ENCODE data around the gene TXNDC17. TPM values are rescaled to one million over a fixed set of nuclear protein-coding genes. Genes with fewer than 3 reads are reported as not detected.

The TXNDC17 gene
- total and polyA plus RNA-seq, 2 of the 4 experiments (the other 2 are of a cell fraction), result 45.0 to 494 TPM

DNA sequence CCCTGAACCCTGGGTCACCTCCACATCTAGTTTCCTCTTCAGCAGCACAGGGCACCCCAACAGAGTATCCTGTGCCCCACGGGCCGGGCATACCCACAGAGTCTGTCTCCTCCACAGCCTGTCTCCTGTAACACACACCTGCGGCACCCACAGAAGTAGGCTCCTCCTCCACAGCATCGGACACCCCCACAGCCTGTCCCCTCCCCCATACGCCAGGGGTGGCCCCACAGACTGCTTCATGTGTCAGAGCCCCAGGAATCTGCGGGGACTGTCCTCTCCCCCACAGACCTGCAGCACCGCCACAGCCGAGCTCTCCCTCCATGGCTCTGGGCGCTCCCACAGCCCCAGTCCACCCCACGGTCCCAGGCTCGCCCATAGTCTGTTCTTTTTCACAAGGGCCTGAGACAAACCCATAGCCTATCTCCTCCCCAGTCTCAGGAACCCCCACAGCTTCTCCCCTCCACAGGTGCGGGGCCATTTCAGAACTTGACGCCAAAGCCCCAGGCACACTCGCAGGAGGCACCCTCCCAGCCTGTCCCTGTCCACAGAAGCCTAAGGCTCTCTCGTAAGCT lies 1.8 kb upstream of the TXNDC17 start:
- TF ChIP-seq SMC3 (IDR thresholded peaks at IDR 0.05; ENCODE audit: low read depth, low read length) (no peak), FOS (IDR thresholded peaks at IDR 0.05; ENCODE audit: low read depth, low read length) (no peak), RAD21 (IDR thresholded peaks at IDR 0.05; ENCODE audit: low read length) (no peak), CHD1 (IDR thresholded peaks at IDR 0.05; ENCODE audit: low read depth, low read length) (no peak), RCOR1 (IDR thresholded peaks at IDR 0.05; ENCODE audit: insufficient replicate concordance, low read length) (no peak), MXI1 (IDR thresholded peaks at IDR 0.05; ENCODE audit: borderline replicate concordance, low read depth, low read length) (no peak), CTCF (conservative IDR thresholded peaks at IDR 0.05; ENCODE audit: low read depth, low read length) (no peak), MAZ (IDR thresholded peaks at IDR 0.05; ENCODE audit: borderline replicate concordance, low read depth, low read length) (no peak), CEBPB (IDR thresholded peaks at IDR 0.05; ENCODE audit: low read depth, low read length) (no peak), NFE2L2 (IDR thresholded peaks at IDR 0.05; ENCODE audit: low read depth, low read length) (no peak)
- dilution Hi-C loops (cut with HindIII; ENCODE audit: low sequenced_read_pairs, unreplicated experiment) (no loop called here), in situ Hi-C loops (cut with MboI; ENCODE audit: low sequenced_read_pairs) (no loop called here), intact Hi-C loops (cut with micrococcal nuclease) (no loop called here)
- Histone ChIP-seq H2AK9ac (replicated peaks; ENCODE audit: low read depth, low read length, poor library complexity) (peak overlapping the region; percentile 94), H3K4me2 (ENCODE audit: low read depth, low read length) (peak overlapping the region; percentile 81), H3K4ac (ENCODE audit: low read depth, low read length) (peak overlapping the region; percentile 73), H2BK15ac (ENCODE audit: low read depth, low read length) (no peak overlapping the region), H4K91ac (ENCODE audit: insufficient read depth, low read depth, low read length) (no peak overlapping the region), H3K79me1 (ENCODE audit: low read depth in 1 of 2, low read length in 2 of 2) (peaks cover 9 to 75% of the 10 kb centered on the region in 2 experiments), H3K9ac (ENCODE audit: low read depth, low read length) (peak overlapping the region; percentile 94), H2BK5ac (ENCODE audit: low read depth, low read length, poor library complexity, severe bottlenecking) (no peak overlapping the region), H3K18ac (ENCODE audit: low read depth, low read length) (no peak overlapping the region), H2BK20ac (ENCODE audit: low read depth, low read length) (no peak overlapping the region), H4K20me1 (ENCODE audit: insufficient read depth, low read length) (no peaks in the 10 kb centered on the region; the same call in 1 of the 2 replicates), H3K9me1 (ENCODE audit: insufficient read depth, low read length) (0 out of 2 replicates have a peak, but pooled peaks cover 5% of the 10 kb centered on the region), H3K4me3 (ENCODE audit: insufficient read depth, low read depth, low read length) (peak overlapping the region; percentile 81), H3K27ac (ENCODE audit: insufficient read depth, low read length) (peak overlapping the region; percentile 15; the same call in 1 of the 2 replicates), H4K8ac (ENCODE audit: low read depth in 2 of 2, low read length in 2 of 2) (no peak overlapping the region), H3K23ac (ENCODE audit: low read depth, low read length) (0 out of 2 replicates have a peak overlapping the region, but pooled peaks have one; percentile 89), H3K27me3 (ENCODE audit: control insufficient read depth, insufficient read depth, low read length) (no peaks in the 10 kb centered on the region), H4K5ac (ENCODE audit: low read depth, low read length) (no peak overlapping the region), H3K4me1 (ENCODE audit: control insufficient read depth, insufficient read depth, low read length) (peaks cover 9% of the 10 kb centered on the region), H3K9me3 (ENCODE audit: control insufficient read depth, insufficient read depth, low read length) (no peaks in the 10 kb centered on the region), H3K36me3 (ENCODE audit: control insufficient read depth, insufficient read depth, low read length) (peaks cover 4% of the 10 kb centered on the region), H2AFZ (replicated peaks; ENCODE audit: low read length, poor library complexity) (peak overlapping the region; percentile 100), H3K56ac (ENCODE audit: extremely low read depth, insufficient read depth, low read length) (no peak overlapping the region), H2AK5ac (ENCODE audit: low read depth, low read length) (peak overlapping the region; percentile 59), H2BK120ac (ENCODE audit: low read depth, low read length) (peak overlapping the region; percentile 6; the same call in 1 of the 2 replicates), H3K14ac (replicated peaks; ENCODE audit: low read depth, low read length) (no peak overlapping the region)
- POLR2A ChIA-PET (ENCODE audit: unreplicated experiment), result no interaction called here
- CTCF ChIA-PET, result no interaction called here
- WGBS, 2 experiments (ENCODE audit: extremely low coverage in 2 of 2, insufficient read length in 1 of 2), result 65% methylated on average over 6 of the region's 15 CpGs; no CpG with 5 or more reads in 1 of the 2 experiments
- no TSS peak for BruUV-seq (replicated peaks)
- ATAC-seq (ENCODE audit: low read depth) (no peak), DNase-seq (no peak)

Data from IMR-90 (cell line).